G401 (cell line): ENCODE results near the gene ARID1B. TPM values are rescaled to one million over a fixed set of nuclear protein-coding genes. Genes with fewer than 3 reads are reported as not detected.

Source experiments
- DNase-seq: peaks from one replicate; pipeline ENCODE4 v3.0.0-alpha.2; 2015; ENCODE audit warnings: low spot score
- in situ Hi-C: cut with HindIII; loops from 2 replicates; pipeline ENCODE4 v1.10.0; 2016; ENCODE audit warnings: low sequenced_read_pairs, mixed read lengths
- total RNA-seq: library from RNA; depleted of rRNA; stranded (reverse); fragments of >200 nt; shearing (Covaris generic); gene quantifications from 2 replicates; pipeline ENCODE4 v1.2.3, GENCODE V29; 2014

The ARID1B gene
- total RNA-seq, 1 experiment from 2014 or later = 24.3 TPM

DNA sequence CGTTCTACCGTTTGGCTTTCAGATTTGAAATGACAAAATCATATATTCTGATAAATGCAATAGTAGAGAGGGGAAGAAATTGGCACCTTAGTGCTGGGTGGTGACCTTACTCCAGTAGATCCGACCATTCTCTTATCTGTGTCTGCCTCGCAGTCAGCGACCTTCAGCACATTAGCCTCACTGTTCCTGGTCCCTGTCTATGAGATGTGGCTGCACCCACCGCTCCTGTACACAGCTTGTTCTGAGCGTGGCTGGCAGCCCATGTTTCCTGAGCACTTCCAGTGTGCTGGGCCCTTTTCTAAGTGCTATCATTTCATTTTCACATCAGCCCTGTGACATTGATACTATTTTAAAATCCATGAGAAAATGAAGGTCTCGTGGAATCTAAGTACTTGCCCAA is 408.0 kb downstream of the ARID1B start:
- in situ Hi-C loops = no loop called here
- DNase-seq = no peak

DNA sequence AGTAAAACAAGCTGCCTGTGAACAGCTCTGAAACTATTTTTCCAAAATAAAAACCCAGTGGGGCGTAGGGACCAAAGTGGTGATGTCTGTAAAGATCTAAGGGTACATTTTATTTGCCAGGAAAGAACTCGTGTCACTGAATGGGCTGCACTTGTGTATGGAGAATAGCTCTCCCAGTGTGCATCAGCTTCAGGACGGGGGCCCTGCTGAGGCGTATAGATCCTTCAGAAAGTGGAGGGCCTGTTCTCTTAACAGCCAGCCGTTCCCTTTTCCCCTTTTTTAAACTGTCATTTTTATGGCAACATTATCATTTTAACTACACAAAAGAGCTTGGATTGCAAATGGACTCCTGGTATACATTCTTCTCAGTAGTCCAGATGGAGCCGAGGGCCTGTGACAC is 408.8 kb downstream of the ARID1B start:
- DNase-seq = no peak
- in situ Hi-C loops = no loop called here

DNA sequence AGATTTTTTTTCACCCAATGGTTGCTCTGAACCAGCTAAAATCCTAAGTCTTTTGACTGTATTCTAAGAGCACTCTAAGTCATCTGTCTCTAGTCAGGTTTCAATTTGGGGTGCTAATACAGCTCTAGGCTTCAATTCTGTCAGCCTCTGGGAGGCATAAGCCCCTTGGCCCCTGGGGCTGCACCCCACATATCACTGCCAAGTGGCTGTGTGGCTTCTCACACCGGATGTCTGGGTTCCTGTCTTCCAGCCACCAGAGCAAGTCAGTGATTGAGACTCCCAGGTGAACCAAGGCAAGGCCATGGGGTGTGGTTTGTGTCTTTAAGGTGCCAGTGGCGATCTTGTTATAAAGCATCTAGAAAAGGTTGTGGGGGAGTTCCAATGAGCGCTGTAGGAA is 409.6 kb downstream of the ARID1B start:
- in situ Hi-C loops = no loop called here
- no peak for DNase-seq

DNA sequence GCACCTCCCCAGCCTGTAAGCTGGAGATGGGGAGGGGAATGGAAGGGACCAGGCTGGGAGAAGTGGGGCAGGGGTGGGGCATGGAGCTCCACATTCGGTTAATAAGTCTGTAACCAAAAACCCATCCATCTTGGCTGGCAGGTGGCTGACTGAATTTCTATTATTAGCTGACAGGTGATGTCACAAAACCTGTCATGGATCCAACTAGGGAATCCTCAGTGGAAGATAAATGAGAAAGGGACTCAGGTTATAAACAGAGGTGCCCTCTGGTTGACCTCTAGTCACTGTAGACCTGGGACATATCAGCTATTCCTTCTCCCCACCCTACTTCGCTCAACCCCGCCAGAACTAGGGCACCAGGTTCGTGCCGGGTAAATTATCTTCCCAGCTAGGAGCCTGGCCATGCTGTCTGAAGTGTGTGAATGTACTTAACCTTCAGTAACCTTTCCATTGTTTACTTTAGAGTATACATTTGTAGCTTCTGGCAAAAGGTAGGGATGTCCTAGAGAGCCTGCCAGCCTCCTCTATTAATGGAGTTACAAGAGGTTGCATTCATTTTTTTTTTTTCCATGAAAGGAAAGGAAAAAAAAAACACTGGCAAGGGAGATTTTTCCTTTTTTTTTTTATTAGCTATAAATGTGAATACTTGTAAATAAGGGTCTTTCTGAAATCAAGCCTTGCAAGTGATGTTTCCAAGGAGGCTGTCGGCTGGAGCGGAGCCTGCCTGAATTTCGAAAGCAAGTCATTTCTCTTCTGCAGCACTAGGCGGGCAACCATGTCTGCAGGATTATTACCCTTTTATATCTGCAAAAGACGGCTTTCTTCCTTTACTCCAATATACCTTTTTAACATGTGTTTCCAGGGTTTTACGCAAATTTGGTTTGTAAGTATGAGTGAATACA is 410.3 kb downstream of the ARID1B start:
- DNase-seq = peak; percentile 66
- in situ Hi-C loops = no loop called here

DNA sequence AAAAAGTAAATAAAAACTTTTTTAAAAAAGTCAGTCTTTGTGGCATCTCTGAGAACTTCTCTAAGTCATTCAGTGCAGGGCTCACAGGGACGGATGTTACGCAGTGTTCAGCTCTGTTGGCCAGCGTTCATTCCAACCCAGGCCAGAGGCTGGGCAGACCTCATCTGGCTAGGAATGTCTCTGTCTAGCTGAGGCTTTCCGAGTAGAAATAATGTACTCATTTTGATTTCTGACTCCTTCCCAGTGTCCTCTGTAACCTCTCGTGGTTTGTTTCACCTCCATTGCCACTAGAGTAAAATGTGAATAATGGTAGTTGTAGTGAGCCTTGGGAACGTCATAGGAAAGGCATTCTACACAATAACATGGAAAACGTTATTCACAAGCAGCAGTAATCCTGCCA is 411.0 kb downstream of the ARID1B start:
- in situ Hi-C loops = no loop called here
- DNase-seq = no peak

DNA sequence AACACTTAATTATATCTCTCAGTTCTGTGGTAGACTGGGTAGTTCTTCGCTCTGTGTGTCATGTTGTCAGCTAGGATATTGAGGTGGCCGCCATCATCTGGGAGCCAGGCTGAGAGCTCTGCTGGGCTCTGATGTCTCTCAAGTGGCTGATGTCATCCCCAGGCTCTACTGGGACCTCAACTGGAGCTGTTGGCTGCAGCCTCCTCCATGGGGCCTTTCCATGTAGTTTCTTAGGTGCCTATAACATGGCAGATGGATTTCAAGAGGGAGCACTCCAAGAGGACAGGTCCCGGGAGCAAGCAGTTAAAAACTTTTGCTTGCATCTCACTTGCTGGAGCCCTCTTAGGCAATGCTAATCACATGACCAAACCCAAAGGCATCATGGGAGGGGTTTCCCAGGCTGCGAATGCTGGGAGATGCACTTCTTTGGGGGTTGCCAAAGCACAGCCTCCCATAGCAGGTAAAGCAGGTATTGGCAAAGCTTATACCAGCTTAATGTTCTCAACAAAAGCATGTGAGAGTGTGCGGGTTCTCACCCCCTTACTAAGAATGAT is 416.3 kb downstream of the ARID1B start:
- in situ Hi-C loops = no loop called here
- no peak for DNase-seq

DNA sequence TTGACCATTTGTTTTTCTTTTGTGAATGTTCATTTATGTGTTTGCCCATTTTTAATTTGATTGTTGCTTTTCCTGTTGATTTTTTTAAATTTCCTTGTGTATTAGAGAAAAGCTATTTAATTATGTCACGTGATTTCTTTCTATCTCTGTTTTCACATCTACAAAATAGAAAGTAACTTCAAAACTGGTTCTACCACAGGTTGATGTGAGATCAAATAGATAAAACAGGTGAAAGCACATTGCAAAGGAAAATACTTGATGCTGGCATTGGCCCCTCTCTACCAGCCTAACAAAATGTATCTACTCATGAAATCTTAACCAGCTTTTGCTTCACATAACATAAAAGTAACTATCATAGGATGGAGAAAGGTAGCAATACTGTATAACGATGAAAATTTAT is 416.9 kb downstream of the ARID1B start:
- in situ Hi-C loops = no loop called here
- no peak for DNase-seq

DNA sequence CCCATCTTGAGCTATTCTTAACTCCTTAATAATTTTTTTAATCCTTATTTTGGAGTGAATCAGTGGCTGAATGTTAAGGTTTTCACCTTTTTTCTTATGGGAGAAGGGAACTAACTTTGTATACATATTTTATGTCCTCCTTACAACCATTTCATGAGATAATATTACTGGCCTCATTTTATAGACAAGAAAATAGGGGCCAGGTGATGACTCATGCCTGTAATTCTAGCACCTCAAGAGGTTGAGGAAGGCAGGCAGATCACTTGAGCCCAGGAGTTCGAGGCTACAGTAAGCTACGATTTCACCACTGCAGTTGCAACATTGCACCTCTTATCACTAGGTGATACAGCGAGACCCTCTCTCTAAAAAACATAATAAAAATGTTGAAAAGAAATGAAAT is 417.5 kb downstream of the ARID1B start:
- in situ Hi-C loops = no loop called here
- no peak for DNase-seq

DNA sequence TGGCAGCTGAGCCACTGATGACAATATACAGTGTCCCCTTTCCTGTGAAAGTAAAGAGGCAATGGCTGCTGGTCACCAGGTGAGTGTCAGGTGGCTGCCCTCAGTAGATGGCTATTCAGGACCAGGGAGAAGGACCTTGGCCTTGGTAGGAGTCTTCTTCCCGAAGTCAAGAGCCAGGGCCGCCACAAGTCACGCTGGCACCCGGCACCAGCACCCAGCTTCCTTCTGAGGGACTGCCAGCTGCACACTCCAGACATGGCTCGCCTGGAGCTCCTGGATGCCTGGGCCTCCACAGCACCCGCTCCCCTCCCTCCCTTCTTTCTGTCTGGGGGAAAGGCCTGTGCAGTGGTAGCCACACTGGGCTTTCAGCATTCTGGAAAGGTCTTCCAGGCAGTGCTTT is 419.2 kb downstream of the ARID1B start:
- in situ Hi-C loops = no loop called here

DNA sequence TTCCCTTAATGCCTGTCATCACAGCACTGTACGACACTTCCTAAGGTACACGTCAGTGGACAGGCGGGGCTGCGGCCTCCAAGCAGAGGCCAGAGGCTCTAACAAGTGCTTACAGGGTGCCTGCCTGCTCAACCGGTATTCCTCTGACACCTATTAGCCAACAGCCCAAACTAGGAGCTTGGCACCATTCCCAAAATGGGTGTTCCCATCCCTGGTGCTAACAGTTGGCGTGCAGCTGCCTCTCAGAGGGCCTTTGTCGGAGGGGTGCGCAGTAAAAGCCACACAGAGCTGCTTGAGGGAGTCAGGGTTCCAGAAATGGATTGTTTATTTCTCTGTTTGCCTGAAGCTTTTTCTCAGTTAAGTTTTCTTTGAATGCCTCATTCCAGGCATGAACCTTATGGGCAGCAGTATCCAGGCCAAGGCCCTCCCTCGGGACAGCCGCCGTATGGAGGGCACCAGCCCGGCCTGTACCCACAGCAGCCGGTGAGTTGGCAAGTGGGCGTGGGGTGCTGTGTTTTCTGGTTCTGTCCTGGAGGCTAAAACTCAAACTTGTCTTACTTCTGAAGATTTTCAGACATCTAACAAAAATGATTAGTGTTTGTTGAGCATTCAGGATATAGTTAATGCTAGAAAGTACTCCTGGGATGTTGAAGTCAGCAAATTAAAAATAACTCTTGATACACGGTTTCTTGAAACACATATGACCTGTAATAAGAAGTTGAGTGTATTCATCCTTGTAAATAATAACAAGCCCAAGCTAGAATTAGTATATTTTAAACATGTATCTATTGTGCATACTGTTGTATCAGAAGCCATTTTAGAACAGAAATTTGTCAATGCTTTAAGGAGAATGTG is 421.5 kb downstream of the ARID1B start:
- in situ Hi-C loops = no loop called here
- DNase-seq = peak; percentile 31

More for the DNA sequence above, 419.2 kb downstream of the ARID1B start:
- no peak for DNase-seq

DNA sequence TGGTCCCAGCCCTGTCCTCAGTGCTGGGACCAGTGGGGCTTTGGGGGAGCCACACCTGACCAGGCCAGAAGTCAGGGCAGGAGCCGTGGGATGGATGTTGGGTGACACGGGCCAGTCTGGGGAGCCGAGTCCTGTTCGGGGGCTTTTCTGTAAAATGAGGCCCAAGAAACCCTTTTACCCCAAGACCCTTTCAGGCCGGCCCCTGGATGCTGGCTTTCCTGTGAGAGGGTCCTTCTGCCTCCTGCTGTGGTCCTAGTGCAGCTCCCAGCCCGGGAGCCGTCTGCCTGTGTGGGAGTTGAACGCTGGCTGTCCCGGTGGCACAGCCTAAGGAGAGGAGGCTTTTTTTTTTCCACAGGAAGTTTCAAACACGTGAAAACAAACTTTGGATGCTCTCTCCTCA is 422.9 kb downstream of the ARID1B start:
- no peak for DNase-seq
- in situ Hi-C loops = no loop called here

DNA sequence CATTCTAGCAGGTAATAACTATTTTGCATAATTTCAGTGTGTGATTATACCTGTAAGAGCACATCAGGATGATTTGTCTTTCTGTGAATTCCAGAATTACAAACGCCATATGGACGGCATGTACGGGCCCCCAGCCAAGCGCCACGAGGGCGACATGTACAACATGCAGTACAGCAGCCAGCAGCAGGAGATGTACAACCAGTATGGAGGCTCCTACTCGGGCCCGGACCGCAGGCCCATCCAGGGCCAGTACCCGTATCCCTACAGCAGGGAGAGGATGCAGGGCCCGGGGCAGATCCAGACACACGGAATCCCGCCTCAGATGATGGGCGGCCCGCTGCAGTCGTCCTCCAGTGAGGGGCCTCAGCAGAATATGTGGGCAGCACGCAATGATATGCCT is 423.4 kb downstream of the ARID1B start:
- in situ Hi-C loops = no loop called here
- peak; percentile 69 for DNase-seq

DNA sequence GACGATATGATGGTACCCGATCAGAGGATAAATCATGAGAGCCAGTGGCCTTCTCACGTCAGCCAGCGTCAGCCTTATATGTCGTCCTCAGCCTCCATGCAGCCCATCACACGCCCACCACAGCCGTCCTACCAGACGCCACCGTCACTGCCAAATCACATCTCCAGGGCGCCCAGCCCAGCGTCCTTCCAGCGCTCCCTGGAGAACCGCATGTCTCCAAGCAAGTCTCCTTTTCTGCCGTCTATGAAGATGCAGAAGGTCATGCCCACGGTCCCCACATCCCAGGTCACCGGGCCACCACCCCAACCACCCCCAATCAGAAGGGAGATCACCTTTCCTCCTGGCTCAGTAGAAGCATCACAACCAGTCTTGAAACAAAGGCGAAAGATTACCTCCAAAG is 423.9 kb downstream of the ARID1B start:
- in situ Hi-C loops = no loop called here
- DNase-seq = no peak

DNA sequence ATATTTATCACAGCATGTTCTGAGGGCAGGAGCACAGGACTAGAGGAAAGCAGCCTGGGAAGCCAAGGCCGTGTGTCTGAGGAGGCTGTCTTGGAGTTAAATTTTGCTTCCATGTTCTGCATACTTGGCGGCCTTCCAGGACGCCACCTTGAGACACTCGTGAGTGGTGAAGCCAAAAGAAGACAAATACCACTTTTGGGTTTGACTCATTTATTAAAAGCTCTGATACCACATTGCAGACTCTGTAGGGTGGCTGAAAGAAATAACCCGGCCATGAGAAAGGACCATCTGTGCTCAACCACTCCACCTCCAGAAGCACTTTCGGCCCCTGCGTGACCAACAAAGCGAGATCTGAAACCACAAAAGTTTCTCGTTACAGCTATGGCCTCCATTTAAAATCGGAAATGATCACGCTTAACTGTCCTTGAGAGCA is 426.1 kb downstream of the ARID1B start:
- peak; percentile 87 for DNase-seq
- in situ Hi-C loops = no loop called here

DNA sequence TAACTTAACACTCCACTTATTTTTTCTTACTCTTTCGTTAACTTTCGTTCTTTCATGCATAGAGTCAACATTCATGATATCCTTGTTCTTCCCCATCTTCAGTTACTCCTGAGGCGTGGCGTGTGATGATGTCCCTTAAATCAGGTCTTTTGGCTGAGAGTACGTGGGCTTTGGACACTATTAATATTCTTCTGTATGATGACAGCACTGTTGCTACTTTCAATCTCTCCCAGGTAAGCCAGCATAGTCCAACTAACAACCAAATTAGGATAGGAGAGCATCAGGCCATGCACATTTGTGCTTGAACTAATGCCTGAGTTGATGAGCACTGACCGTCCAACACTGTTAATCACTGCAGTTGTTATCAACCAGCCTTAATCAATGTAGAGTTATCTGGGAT is 426.6 kb downstream of the ARID1B start:
- in situ Hi-C loops = no loop called here
- no peak for DNase-seq

DNA sequence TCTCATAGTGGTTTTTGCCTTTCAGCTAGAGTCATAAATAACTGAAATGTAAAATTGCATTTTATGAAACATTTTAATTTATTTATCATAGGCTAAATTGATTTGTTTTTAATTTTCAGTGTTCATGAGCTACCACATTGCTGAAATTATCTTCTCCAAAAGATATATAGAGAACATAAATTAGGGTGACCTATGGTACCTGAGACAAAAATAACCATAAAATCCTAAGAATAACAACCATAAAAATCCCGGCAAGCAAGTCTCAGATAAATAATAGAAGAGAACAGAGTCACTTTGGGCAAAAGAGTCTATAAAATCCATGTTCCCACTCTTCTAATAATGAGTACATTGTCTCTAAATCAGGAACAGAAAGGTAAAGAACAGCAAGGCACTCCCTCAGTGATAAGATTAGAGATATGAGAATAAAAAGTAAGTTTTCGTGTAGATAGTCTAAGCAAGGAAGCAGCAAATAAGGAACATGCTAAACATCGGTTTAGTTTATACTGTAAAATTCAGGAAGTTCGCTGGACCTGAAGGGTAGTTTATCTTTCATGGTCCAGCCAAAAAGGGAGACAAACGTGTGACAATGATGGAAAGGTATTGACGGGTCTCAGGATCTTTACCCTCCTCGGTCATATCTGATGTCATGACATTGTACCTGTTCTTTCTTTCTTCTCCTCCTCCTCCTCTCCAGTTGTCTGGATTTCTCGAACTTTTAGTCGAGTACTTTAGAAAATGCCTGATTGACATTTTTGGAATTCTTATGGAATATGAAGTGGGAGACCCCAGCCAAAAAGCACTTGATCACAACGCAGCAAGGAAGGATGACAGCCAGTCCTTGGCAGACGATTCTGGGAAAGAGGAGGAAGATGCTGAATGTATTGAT is 428.5 kb downstream of the ARID1B start:
- DNase-seq = no peak
- in situ Hi-C loops = no loop called here

DNA sequence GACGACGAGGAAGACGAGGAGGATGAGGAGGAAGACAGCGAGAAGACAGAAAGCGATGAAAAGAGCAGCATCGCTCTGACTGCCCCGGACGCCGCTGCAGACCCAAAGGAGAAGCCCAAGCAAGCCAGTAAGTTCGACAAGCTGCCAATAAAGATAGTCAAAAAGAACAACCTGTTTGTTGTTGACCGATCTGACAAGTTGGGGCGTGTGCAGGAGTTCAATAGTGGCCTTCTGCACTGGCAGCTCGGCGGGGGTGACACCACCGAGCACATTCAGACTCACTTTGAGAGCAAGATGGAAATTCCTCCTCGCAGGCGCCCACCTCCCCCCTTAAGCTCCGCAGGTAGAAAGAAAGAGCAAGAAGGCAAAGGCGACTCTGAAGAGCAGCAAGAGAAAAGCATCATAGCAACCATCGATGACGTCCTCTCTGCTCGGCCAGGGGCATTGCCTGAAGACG is 429.2 kb downstream of the ARID1B start:
- in situ Hi-C loops = no loop called here
- no peak for DNase-seq

DNA sequence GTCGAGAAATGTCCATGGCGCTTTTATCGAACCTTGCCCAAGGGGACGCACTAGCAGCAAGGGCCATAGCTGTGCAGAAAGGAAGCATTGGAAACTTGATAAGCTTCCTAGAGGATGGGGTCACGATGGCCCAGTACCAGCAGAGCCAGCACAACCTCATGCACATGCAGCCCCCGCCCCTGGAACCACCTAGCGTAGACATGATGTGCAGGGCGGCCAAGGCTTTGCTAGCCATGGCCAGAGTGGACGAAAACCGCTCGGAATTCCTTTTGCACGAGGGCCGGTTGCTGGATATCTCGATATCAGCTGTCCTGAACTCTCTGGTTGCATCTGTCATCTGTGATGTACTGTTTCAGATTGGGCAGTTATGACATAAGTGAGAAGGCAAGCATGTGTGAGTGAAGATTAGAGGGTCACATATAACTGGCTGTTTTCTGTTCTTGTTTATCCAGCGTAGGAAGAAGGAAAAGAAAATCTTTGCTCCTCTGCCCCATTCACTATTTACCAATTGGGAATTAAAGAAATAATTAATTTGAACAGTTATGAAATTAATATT is 430.4 kb downstream of the ARID1B start:
- DNase-seq = no peak

More for the DNA sequence above, 430.4 kb downstream of the ARID1B start:
- in situ Hi-C loops = no loop called here
